ENCODE data around the gene LCAT. TPM values are rescaled to one million over a fixed set of nuclear protein-coding genes. Genes with fewer than 3 reads are reported as not detected.
"Not testable (repeated sequence)": the region's sequence is repeated elsewhere in the genome, so short reads cannot be mapped to it uniquely, and the experiment has no call there.

Gene LCAT
- total and polyA plus RNA-seq, 2 experiments from 2014 or later, result 13.7 to 18.9 TPM

- no peak for TF ChIP-seq ZNF114 (CRISPR knock-in tag; IDR thresholded peaks at IDR 0.05)
These were observed 4.1 kb downstream of the LCAT start (continued) for GRCh38 chr16:67939507-67940445.

GRCh38 chr16:67937713-67938112, 6.2 kb downstream of the LCAT start:
- H3K27me3 Mint-ChIP-seq (ENCODE audit: insufficient read depth, low read depth, poor library complexity), result peaks cover 39% of the 10 kb centered on the region
- H3K9me2 ChIP-seq (ENCODE audit: insufficient read depth); H3K27ac ChIP-seq (ENCODE audit: low read depth); H3K4me1 ChIP-seq (ENCODE audit: insufficient read depth); H3K27ac Mint-ChIP-seq; H3K79me2 ChIP-seq (replicated peaks; ENCODE audit: insufficient read depth); H3K4me3 ChIP-seq; H3K36me3 ChIP-seq (ENCODE audit: insufficient read depth); H2AFZ ChIP-seq; ATAC-seq; H3K27me3 ChIP-seq (ENCODE audit: insufficient read depth); H3K4me2 ChIP-seq; DNase-seq (ENCODE audit: low spot score); H3K9me3 Mint-ChIP-seq: not testable (repeated sequence)
- peaks cover 25% of the 10 kb centered on the region for H3K4me1 Mint-ChIP-seq
- peak overlapping the region; percentile 100; the same call in 1 of the 3 replicates for H3K4me3 Mint-ChIP-seq
- H3K36me3 Mint-ChIP-seq (ENCODE audit: low read depth), result peaks cover 17% of the 10 kb centered on the region; the same call in 2 of the 3 replicates
- Histone ChIP-seq H4K20me1 (replicated peaks; ENCODE audit: insufficient read depth) (peaks cover 17% of the 10 kb centered on the region), H3F3A (replicated peaks; ENCODE audit: low read depth) (peaks cover 21% of the 10 kb centered on the region)

- Histone ChIP-seq H3K4me3 (peak overlapping the region; percentile 98), H3K4me1 (ENCODE audit: insufficient read depth) (peaks cover 10% of the 10 kb centered on the region; the same call in 1 of the 2 replicates), H3K27ac (ENCODE audit: low read depth) (no peak overlapping the region), H3K79me2 (replicated peaks; ENCODE audit: insufficient read depth) (peaks cover 5% of the 10 kb centered on the region; the same call in 1 of the 2 replicates), H4K20me1 (replicated peaks; ENCODE audit: insufficient read depth) (peaks cover 15% of the 10 kb centered on the region), H2AFZ (no peak overlapping the region), H3K4me2 (peak overlapping the region; percentile 99), H3F3A (replicated peaks; ENCODE audit: low read depth) (peaks cover 15% of the 10 kb centered on the region), H3K36me3 (ENCODE audit: insufficient read depth) (peaks cover 3% of the 10 kb centered on the region; the same call in 1 of the 2 replicates), H3K27me3 (ENCODE audit: insufficient read depth) (no peaks in the 10 kb centered on the region), H3K9me2 (ENCODE audit: insufficient read depth) (no peaks in the 10 kb centered on the region)
- Mint-ChIP-seq H3K27me3 (ENCODE audit: insufficient read depth, low read depth, poor library complexity) (peaks cover 41% of the 10 kb centered on the region), H3K36me3 (ENCODE audit: low read depth) (peaks cover 22% of the 10 kb centered on the region; the same call in 2 of the 3 replicates), H3K27ac (peak overlapping the region; percentile 99), H3K9me3 (0 out of 3 replicates have a peak, but pooled peaks cover 3% of the 10 kb centered on the region), H3K4me3 (peak overlapping the region; percentile 100), H3K4me1 (peaks cover 25% of the 10 kb centered on the region)
- ATAC-seq (no peak), DNase-seq (ENCODE audit: low spot score) (no peak)
- TF ChIP-seq STAT1 (IDR thresholded peaks at IDR 0.05; ENCODE audit: unreplicated experiment) (no peak), NANOG (IDR thresholded peaks at IDR 0.05; ENCODE audit: borderline replicate concordance) (no peak), EZH2phosphoT487 (IDR thresholded peaks at IDR 0.05; ENCODE audit: unreplicated experiment) (no peak), ZNF331 (CRISPR knock-in tag; IDR thresholded peaks at IDR 0.05; ENCODE audit: low read depth) (no peak), EZH2 (IDR thresholded peaks at IDR 0.05; ENCODE audit: low read depth, unreplicated experiment) (no peak), POLR2AphosphoS5 (IDR thresholded peaks at IDR 0.05; ENCODE audit: low read depth) (no peak), JUNB (IDR thresholded peaks at IDR 0.05; ENCODE audit: unreplicated experiment) (no peak), ZNF114 (CRISPR knock-in tag; IDR thresholded peaks at IDR 0.05) (no peak), CREB1 (CRISPR knock-in tag; IDR thresholded peaks at IDR 0.05; ENCODE audit: low read depth) (no peak), ETS1 (IDR thresholded peaks at IDR 0.05) (no peak), REST (IDR thresholded peaks at IDR 0.05; ENCODE audit: unreplicated experiment) (no peak), CTCF (conservative IDR thresholded peaks at IDR 0.05; ENCODE audit: low read depth in 2 of 2) (no peak)
These were observed 6.9 kb downstream of the LCAT start for GRCh38 chr16:67936880-67937605.

All from GM23338 (cell line).